NCI-H774 (cell line): ENCODE results near the gene DLGAP4.

Experiments used
- DNase-seq: peaks from one replicate; lab custom pipeline; 2025; lab: John Stamatoyannopoulos, UW

The DLGAP4 gene

GRCh38 chr20:36454332-36454697 is 148.2 kb downstream of the DLGAP4 start:
- DNase-seq = no peak

GRCh38 chr20:36454698-36455427 is 148.7 kb downstream of the DLGAP4 start:
- no peak for DNase-seq

GRCh38 chr20:36455972-36456625 is 150.0 kb downstream of the DLGAP4 start:
- no peak for DNase-seq

GRCh38 chr20:36460648-36461599 is 154.8 kb downstream of the DLGAP4 start:
- peak; percentile 91 for DNase-seq

- DNase-seq = no peak
Observed at GRCh38 chr20:36461600-36462439, 155.7 kb downstream of the DLGAP4 start.

- DNase-seq = no peak
Observed at GRCh38 chr20:36462440-36463211, 156.5 kb downstream of the DLGAP4 start.

- DNase-seq = no peak
Observed at GRCh38 chr20:36463212-36464061, 157.3 kb downstream of the DLGAP4 start.

- DNase-seq = no peak
Observed at GRCh38 chr20:36465109-36466080, 159.3 kb downstream of the DLGAP4 start.

- DNase-seq = no peak
Observed at GRCh38 chr20:36466089-36466488, 159.9 kb downstream of the DLGAP4 start.

GRCh38 chr20:36467076-36467999 is 161.2 kb downstream of the DLGAP4 start:
- peak; percentile 77 for DNase-seq

GRCh38 chr20:36468149-36469000 is 162.2 kb downstream of the DLGAP4 start:
- DNase-seq = peak; percentile 40

GRCh38 chr20:36469973-36470372 is 163.8 kb downstream of the DLGAP4 start:
- no peak for DNase-seq

- no peak for DNase-seq
Observed at GRCh38 chr20:36471885-36472636, 165.9 kb downstream of the DLGAP4 start.

GRCh38 chr20:36472637-36473090 is 166.5 kb downstream of the DLGAP4 start:
- peak; percentile 63 for DNase-seq

GRCh38 chr20:36473164-36473563 is 167.0 kb downstream of the DLGAP4 start:
- no peak for DNase-seq

- DNase-seq = no peak
Observed at GRCh38 chr20:36474563-36474962, 168.4 kb downstream of the DLGAP4 start.
